IPS-NIHi7 (cell line): Measurements from ENCODE around the gene NIF3L1.

ENCODE experiments used
- DNase-seq: peaks from one replicate; pipeline ENCODE4 v3.0.0; 2012; ENCODE audit warnings: mixed read lengths; ENCODE audit errors: extremely low spot score

The NIF3L1 gene

GRCh38 chr2:200888704-200889625 lies at the start of gene NIF3L1, which contains the start of gene PPIL3:
Gene NIF3L1, plus strand, starts transcription at chr2:200889371. Its CDS starts 2,573 bp downstream, at chr2:200891944.
Gene PPIL3, minus strand, starts transcription at chr2:200889077. Its CDS starts 1,462 bp downstream, at chr2:200887615.
- DNase-seq, result peak; percentile 94

- DNase-seq, result no peak
Measured at GRCh38 chr2:200839513-200839912, 49.7 kb upstream of the NIF3L1 start.

- DNase-seq, result no peak
Measured at GRCh38 chr2:200843993-200844948, 44.9 kb upstream of the NIF3L1 start.

GRCh38 chr2:200845194-200845593 lies 44.0 kb upstream of the NIF3L1 start:
- DNase-seq, result no peak

GRCh38 chr2:200845669-200846325 lies 43.4 kb upstream of the NIF3L1 start:
- no peak for DNase-seq

GRCh38 chr2:200847269-200847668 lies 41.9 kb upstream of the NIF3L1 start:
- no peak for DNase-seq

GRCh38 chr2:200847939-200848338 lies 41.2 kb upstream of the NIF3L1 start:
- DNase-seq, result no peak

GRCh38 chr2:200850512-200851256 lies 38.5 kb upstream of the NIF3L1 start:
- no peak for DNase-seq

- no peak for DNase-seq
Measured at GRCh38 chr2:200851398-200852248, 37.5 kb upstream of the NIF3L1 start.

- no peak for DNase-seq
Measured at GRCh38 chr2:200852605-200853004, 36.6 kb upstream of the NIF3L1 start.

GRCh38 chr2:200856806-200857205 lies 32.4 kb upstream of the NIF3L1 start:
- no peak for DNase-seq

- no peak for DNase-seq
Measured at GRCh38 chr2:200860092-200860795, 28.9 kb upstream of the NIF3L1 start.

- no peak for DNase-seq
Measured at GRCh38 chr2:200861617-200862155, 27.5 kb upstream of the NIF3L1 start.

- no peak for DNase-seq
Measured at GRCh38 chr2:200862532-200863000, 26.6 kb upstream of the NIF3L1 start.

GRCh38 chr2:200863782-200864175 lies 25.4 kb upstream of the NIF3L1 start:
- no peak for DNase-seq

GRCh38 chr2:200864176-200865034 lies 24.8 kb upstream of the NIF3L1 start, which contains the start of gene CLK1:
Gene CLK1, minus strand, starts transcription at chr2:200864658. Its CDS starts 2,796 bp downstream, at chr2:200861862.
- DNase-seq, result peak; percentile 90

GRCh38 chr2:200869014-200869413 lies 20.2 kb upstream of the NIF3L1 start:
- no peak for DNase-seq

GRCh38 chr2:200871151-200871550 lies 18.0 kb upstream of the NIF3L1 start:
- DNase-seq, result no peak
